Stimulated activated CD8-positive, alpha-beta memory T cell treated with anti-CD3 and anti-CD28 coated beads, Interleukin-4, amount 100 ng/mL, for 4 hours (primary cell): ENCODE data around the gene SPRING1.

Experiments
- DNase-seq, 2 donors: peaks; one replicate each; pipeline ENCODE4 v3.0.0-alpha.2; 2020; ENCODE audit warnings: low read depth in 2 of 2, low spot score in 1 of 2

Gene SPRING1

GRCh38 chr12:116709768-116710167 is 28.1 kb downstream of the SPRING1 start:
- DNase-seq, result no peak

- no peak for DNase-seq
These were observed 28.8 kb downstream of the SPRING1 start for GRCh38 chr12:116708826-116709756.

GRCh38 chr12:116707751-116708150 is 30.1 kb downstream of the SPRING1 start:
- no peak for DNase-seq

GRCh38 chr12:116703214-116703795 is 34.6 kb downstream of the SPRING1 start:
- peak; percentile 23 to 40 for DNase-seq

GRCh38 chr12:116701432-116701831 is 36.4 kb downstream of the SPRING1 start:
- no peak for DNase-seq

- no peak for DNase-seq
These were observed 37.8 kb downstream of the SPRING1 start for GRCh38 chr12:116700066-116700465.

GRCh38 chr12:116698554-116699075 is 39.3 kb downstream of the SPRING1 start:
- DNase-seq, result no peak

GRCh38 chr12:116698116-116698515 is 39.8 kb downstream of the SPRING1 start:
- no peak for DNase-seq

- no peak for DNase-seq
These were observed 40.2 kb downstream of the SPRING1 start for GRCh38 chr12:116697716-116698115.

GRCh38 chr12:116697305-116697704 is 40.6 kb downstream of the SPRING1 start:
- no peak for DNase-seq

GRCh38 chr12:116695464-116695725 is 42.5 kb downstream of the SPRING1 start:
- no peak for DNase-seq

- no peak for DNase-seq
These were observed 43.0 kb downstream of the SPRING1 start for GRCh38 chr12:116694653-116695463.

GRCh38 chr12:116693286-116694227 is 44.3 kb downstream of the SPRING1 start:
- no peak for DNase-seq

GRCh38 chr12:116692605-116693004 is 45.3 kb downstream of the SPRING1 start:
- no peak for DNase-seq

GRCh38 chr12:116691636-116692035 is 46.2 kb downstream of the SPRING1 start:
- no peak for DNase-seq

- DNase-seq, result no peak
These were observed 46.7 kb downstream of the SPRING1 start for GRCh38 chr12:116691205-116691604.

GRCh38 chr12:116689979-116690744 is 47.7 kb downstream of the SPRING1 start:
- no peak for DNase-seq

GRCh38 chr12:116689521-116689920 is 48.3 kb downstream of the SPRING1 start:
- no peak for DNase-seq
